Fibroblast of lung (primary cell): ENCODE results near the gene WBP2.

ENCODE experiments used
- CTCF ChIP-seq, 2 donors: IDR thresholded peaks in 1 of 2; conservative IDR thresholded peaks in 1 of 2; 1 replicate in 1 of 2; 2 replicates in 1 of 2; pipeline ENCODE4 v1.5.1; 2011 to 2012; ENCODE audit warnings: low read length in 2 of 2, control low read depth in 1 of 2, inconsistent platforms in 1 of 2, low read depth in 1 of 2, mild to moderate bottlenecking in 1 of 2
- EZH2 ChIP-seq: IDR thresholded peaks from 2 replicates; pipeline ENCODE4 v1.5.1; 2012; ENCODE audit warnings: low read length, control low read depth, mild to moderate bottlenecking; ENCODE audit errors: missing control alignments

GRCh38 chr17:75803883-75804282 is 51.3 kb downstream of the WBP2 start:
- TF ChIP-seq EZH2 (no peak), CTCF (conservative IDR thresholded peaks at IDR 0.05 in 1 of 2, IDR thresholded peaks at IDR 0.05 in 1 of 2; ENCODE audit: low read depth in 1 of 2, low read length in 2 of 2) (no peak)
